Activated naive CD8-positive, alpha-beta T cell treated with anti-CD3 and anti-CD28 coated beads, Interleukin-2, amount 10 ng/mL, durations not matched to agents 7 days and 5 days (primary cell): ENCODE measurements around the gene PDF. TPM values are rescaled to one million over a fixed set of nuclear protein-coding genes. Genes with fewer than 3 reads are reported as not detected.

Source experiments
- ATAC-seq: fragments of 150-1000 bp; cut with Tn5 transposase; one replicate; pipeline ENCODE4 v1.10.0; 2021; ENCODE audit warnings: low read depth, moderate library complexity
- POLR2A ChIA-PET: fragments of 350-600 bp; sonication (Branson Sonifier 250); formaldehyde crosslinking; loops from one replicate; lab custom pipeline; 2021; ENCODE audit warnings: antibody characterized with exemption; lab: Charles Lee
- DNase-seq: peaks from one replicate; pipeline ENCODE4 v3.0.0; 2021
- H3K27ac Mint-ChIP-seq: one replicate; pipeline ENCODE4 v1.8.0; 2022; ENCODE audit warnings: mild to moderate bottlenecking, mixed read lengths
- H3K27me3 Mint-ChIP-seq: one replicate; pipeline ENCODE4 v1.8.0; 2022; ENCODE audit warnings: mild to moderate bottlenecking, moderate library complexity, mixed read lengths
- H3K36me3 Mint-ChIP-seq: one replicate; pipeline ENCODE4 v1.8.0; 2021; ENCODE audit warnings: mild to moderate bottlenecking, mixed read lengths
- H3K4me1 Mint-ChIP-seq: one replicate; pipeline ENCODE4 v1.8.0; 2021; ENCODE audit warnings: mixed read lengths
- H3K4me3 Mint-ChIP-seq: one replicate; pipeline ENCODE4 v1.8.0; 2022; ENCODE audit warnings: mild to moderate bottlenecking, moderate library complexity, mixed read lengths
- H3K9me3 Mint-ChIP-seq: one replicate; pipeline ENCODE4 v1.8.0; 2021; ENCODE audit warnings: mixed read lengths
- total RNA-seq, 2 experiments: library from RNA; stranded (reverse); gene quantifications; one replicate each; pipeline ENCODE4 v1.2.3, GENCODE V29; 2021

The PDF gene
- total RNA-seq, 2 experiments from 2014 or later: 12.6 to 14.5 TPM

GRCh38 chr16:69277413-69277812 is 53.0 kb downstream of the PDF start:
- POLR2A ChIA-PET: no interaction called here
- Mint-ChIP-seq H3K27ac (no peak overlapping the region), H3K27me3 (no peaks in the 10 kb centered on the region), H3K4me3 (no peak overlapping the region), H3K4me1 (no peaks in the 10 kb centered on the region), H3K9me3 (no peaks in the 10 kb centered on the region), H3K36me3 (peaks cover 3% of the 10 kb centered on the region)
- ATAC-seq (no peak), DNase-seq (no peak)

Other genes starting within 250 kb of the PDF start
- 1 to 10 TPM; 1.2 to 1.6 TPM for gene HAS3, start 224.9 kb downstream of the PDF start, total RNA-seq
- 100 to 1,000 TPM; 126 to 132 TPM for gene CHTF8, start 198.0 kb downstream of the PDF start, total RNA-seq
- gene UTP4, start 197.9 kb downstream of the PDF start, total RNA-seq: 10 to 100 TPM; 40.5 to 41.4 TPM
- gene SNTB2, start 143.4 kb downstream of the PDF start, total RNA-seq: 10 to 100 TPM; 19.1 to 24.1 TPM
- gene VPS4A, start 19.2 kb downstream of the PDF start, total RNA-seq: 10 to 100 TPM; 38.6 to 41.8 TPM
- gene COG8, start 9.0 kb upstream of the PDF start, total RNA-seq: 10 to 100 TPM; 42.5 to 43.9 TPM
- 10 to 100 TPM; 30.7 to 39.5 TPM for gene NIP7, start 9.2 kb upstream of the PDF start, total RNA-seq
- 1 to 10 TPM; 2.1 to 2.2 TPM for gene TMED6, start 21.2 kb upstream of the PDF start, total RNA-seq
- gene TERF2, start 55.4 kb upstream of the PDF start, total RNA-seq: 10 to 100 TPM; 50.8 to 52.7 TPM
- 100 to 1,000 TPM; 125 to 131 TPM for gene CYB5B, start 94.0 kb upstream of the PDF start, total RNA-seq
- 10 to 100 TPM; 21.7 to 24.8 TPM for gene NFAT5, start 235.4 kb upstream of the PDF start, total RNA-seq